NCI-H510A treated with DMSO at 0.1 percent for 48 hours (cell line): ENCODE data around the gene SREBF1.

Experiments
- DNase-seq: peaks from one replicate; lab custom pipeline; 2025; lab: John Stamatoyannopoulos, UW

Gene SREBF1

GRCh38 chr17:17859909-17860765, 23.4 kb upstream of the SREBF1 start:
- DNase-seq = peak; percentile 72

GRCh38 chr17:17857496-17857895, 20.7 kb upstream of the SREBF1 start:
- no peak for DNase-seq

DNA sequence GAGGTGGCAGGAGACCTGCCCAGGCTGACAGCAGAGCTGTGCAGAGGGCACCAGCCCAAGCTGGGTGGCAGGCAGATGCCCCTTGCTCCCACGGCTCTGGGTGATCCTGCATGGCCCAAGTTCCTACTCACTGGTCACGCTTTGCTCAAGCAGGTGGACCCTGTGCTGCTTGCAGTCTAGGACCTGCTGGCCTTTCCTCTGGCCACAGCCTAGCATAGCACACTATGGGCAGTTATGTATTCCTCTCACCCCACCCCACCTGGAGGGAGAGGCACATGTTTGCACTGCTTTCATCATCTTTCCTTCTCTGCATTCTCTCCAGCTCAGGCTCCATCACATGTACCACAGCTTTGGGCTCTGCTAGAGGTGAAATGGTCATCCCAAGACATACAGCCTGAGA, 19.6 kb upstream of the SREBF1 start:
- no peak for DNase-seq

DNA sequence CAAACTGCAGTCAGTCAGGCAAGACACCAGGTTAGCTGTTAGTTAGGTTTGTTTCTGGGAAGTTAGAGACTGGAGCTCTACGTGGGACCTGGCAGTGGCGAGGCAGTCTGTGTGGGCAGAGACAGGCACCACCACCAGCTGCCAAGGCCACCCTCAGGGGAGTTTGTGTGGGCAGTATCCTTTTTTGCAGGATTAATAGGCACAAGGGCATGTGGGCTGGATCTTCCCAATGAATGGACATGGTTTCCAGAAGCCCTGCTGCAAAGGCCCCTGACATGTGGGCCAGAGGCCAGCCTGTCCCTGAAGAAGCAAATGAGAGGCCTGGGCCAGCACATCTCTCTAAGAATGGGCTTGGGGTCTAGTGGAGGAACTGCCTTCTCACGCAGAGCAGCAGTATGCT, 19.2 kb upstream of the SREBF1 start:
- DNase-seq = no peak

DNA sequence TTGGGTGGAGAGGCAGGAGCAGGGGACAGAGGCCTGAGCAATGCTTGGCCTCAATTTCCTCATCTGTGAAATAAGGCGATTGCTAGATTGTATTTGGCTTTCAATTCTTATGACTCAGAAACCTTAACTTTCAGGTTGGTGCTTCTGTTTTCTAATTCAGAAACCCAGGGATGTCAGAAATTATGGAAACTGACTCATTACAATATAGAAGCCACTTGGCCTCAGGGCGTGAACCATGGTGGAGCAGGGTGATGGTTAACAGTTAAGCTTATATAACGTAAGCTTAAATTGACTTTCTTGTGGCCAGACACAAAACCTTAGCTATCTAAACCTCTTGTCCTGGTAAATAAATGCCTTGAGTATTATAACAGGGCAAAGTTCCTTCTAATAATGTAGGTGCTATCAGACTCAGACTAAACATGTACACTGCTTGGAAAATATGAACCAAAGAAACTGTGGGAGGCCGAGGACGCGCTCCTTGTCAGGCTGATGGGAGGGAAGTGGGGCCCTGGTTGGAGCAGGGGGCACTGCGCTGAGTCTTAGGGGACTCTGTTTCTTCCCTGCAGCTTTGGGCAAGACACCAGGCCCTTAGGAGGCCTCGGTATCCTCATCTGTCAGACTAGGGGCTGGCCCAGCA, 17.1 kb upstream of the SREBF1 start:
- no peak for DNase-seq

GRCh38 chr17:17852930-17853329, 16.1 kb upstream of the SREBF1 start:
- DNase-seq = no peak

- no peak for DNase-seq
These were observed 14.6 kb upstream of the SREBF1 start for GRCh38 chr17:17851103-17852002.

GRCh38 chr17:17849845-17850373, 13.1 kb upstream of the SREBF1 start:
- DNase-seq = peak; percentile 71

DNA sequence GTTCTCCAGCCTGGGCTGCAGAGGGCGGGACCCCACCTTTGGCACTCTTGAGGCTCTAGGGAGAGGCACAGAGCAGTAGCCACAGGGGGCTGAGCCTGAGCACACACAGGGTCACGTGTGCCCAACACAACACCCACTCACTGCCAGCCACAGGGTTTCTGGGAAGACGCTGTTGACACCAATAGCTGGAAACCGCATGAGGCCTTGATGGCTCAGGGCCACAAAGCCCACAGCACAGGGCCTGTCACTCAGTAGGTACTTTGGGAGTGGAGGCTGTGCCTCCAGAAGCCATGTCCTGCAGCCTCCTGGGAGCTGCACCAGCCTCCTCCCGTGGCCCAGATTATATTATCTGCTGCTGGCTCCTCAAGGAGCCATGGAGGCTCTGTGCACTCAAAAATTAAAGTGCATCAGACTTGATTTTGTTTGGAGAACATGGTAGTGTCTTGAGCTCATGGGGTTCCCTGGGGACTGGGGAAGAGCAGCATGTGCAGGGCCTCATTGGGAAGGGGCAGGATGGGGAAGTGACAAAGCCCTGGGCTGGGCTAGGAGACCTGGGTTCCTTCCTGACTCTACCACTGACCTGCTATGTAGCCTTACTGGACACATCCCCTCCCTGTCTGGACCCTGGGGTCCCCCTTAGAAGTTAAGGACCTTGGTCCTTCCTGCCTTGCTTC, 12.5 kb upstream of the SREBF1 start:
- DNase-seq = peak; percentile 19

GRCh38 chr17:17848311-17849082, 11.7 kb upstream of the SREBF1 start:
- no peak for DNase-seq

GRCh38 chr17:17847726-17848125, 10.9 kb upstream of the SREBF1 start:
- no peak for DNase-seq

DNA sequence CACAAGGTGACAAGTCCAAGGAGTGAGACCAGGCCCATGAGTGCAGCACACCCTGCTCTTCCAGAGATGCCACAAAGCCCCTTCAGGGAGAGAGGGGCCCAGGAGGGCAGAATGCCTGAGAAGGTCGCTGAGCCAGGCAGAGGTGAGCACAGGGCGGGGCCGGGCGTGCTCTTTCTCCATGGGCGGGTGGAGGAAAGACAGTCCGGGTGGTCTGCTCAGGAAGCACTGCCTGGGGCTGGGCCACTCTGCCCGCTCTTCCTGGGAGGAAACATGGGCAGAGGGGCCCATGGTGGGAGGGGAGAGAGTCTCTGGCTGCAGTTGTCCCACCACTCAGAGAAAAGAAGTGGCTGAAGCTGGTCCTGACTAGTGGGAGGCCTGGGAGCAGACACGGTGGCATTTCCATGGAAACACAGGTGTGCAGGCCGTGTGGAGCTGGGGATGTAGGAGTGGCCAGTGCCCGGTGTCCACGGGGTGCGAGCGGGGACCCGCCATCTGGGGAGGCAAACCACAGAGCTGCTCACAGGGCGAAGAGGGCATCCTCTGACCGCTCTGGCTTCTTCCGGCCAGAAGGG, 10.4 kb upstream of the SREBF1 start:
- DNase-seq = no peak

DNA sequence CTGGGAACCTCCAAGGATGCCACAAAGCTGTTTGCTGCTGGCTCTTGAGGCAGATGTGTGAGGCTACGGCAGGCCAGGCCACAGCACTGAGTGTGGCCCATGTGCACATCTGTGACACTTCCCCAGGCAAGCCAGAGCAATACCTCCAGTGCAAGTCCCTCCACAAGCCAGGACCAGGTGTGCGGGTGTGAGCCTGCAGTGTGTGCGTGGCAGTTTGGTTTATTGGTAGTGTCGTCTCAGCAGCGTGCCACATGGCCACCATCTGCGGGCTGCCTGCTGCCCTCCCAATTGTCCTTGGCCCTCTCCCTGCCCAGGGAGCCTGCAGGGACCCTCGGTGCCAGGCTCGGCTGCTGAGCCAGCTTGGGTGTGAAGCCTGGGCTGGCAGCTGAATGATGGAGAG, 9.9 kb upstream of the SREBF1 start:
- no peak for DNase-seq

GRCh38 chr17:17846003-17846402, 9.2 kb upstream of the SREBF1 start:
- DNase-seq = no peak

DNA sequence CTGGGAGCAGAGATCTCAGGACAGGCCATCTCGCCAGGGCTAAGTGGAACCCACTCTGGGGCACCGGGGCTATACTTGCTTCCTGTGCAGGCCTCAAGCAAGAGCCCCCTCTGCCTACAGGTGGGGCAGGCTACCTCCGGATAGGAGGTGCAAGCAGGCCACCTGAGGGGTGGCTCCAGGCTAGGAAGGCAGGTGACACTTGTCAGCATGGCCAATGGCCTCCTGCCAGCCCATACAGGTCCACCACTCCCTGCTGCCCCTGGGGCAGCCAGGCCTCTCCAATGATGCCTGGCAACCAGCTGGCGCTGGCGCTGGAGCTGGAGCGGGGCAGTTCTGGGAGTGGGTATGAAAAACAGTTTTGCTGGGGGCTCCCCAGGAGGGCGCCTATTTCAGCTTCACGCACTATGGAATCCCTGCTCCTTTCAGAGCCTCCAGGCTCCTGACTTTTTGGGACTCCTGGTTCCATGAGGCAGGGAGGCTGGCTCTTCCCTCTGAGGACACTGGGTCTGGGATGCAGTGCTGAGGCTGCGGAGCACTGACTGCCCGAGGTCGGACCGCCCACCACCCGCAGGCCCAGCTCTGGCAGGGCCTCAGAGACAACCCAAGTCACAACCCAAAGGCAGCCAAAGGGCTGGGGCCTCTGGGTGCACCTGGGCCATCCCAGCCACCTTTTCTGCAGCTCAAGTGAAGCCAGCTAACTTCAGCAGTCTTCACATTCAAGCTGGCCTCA, 8.4 kb upstream of the SREBF1 start:
- DNase-seq = no peak

- no peak for DNase-seq
These were observed 7.7 kb upstream of the SREBF1 start for GRCh38 chr17:17844500-17844899.

- no peak for DNase-seq
These were observed 7.3 kb upstream of the SREBF1 start for GRCh38 chr17:17844079-17844478.

DNA sequence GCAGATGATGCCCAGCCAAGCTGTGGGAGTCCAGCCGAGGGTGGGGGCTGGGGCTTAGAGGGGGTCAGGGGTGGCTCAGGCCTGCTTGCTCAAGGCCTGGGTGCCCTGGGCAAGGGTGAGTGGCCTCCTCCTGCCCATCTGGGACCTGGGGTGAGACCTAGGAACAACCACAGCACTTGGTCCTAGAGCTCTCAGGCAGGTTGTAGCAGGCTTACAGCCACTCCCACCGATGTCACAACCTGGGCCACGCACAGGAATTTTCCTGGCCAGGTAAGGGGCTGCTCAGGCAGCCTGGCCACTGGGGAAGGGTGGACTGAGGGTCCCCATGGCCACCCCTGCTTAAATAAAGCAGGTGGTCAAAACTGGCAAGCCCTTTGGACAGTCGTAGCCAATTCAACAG, 6.3 kb upstream of the SREBF1 start:
- DNase-seq = no peak

GRCh38 chr17:17842111-17842876, 5.5 kb upstream of the SREBF1 start:
- DNase-seq = no peak
